WTC11 (cell line): Measurements from ENCODE around the gene ASB15. TPM values are rescaled to one million over a fixed set of nuclear protein-coding genes. Genes with fewer than 3 reads are reported as not detected.

ENCODE experiments used
- CBFB ChIP-seq: sonication (generic); formaldehyde crosslinking; IDR thresholded peaks from 2 replicates; pipeline ENCODE4 v1.8.1; 2022; ENCODE audit warnings: mild to moderate bottlenecking, low read depth, missing genetic modification reagents
- CREM ChIP-seq: sonication (generic); formaldehyde crosslinking; IDR thresholded peaks from 2 replicates; pipeline ENCODE4 v1.8.1; 2022; ENCODE audit warnings: mild to moderate bottlenecking, missing genetic modification reagents, moderate library complexity
- ELF4 ChIP-seq: sonication (generic); formaldehyde crosslinking; IDR thresholded peaks from 2 replicates; pipeline ENCODE4 v1.8.1; 2022; ENCODE audit warnings: low read depth, mild to moderate bottlenecking, moderate library complexity, missing genetic modification reagents
- FOXP1 ChIP-seq: sonication (generic); formaldehyde crosslinking; IDR thresholded peaks from 2 replicates; pipeline ENCODE4 v1.8.0; 2022; ENCODE audit warnings: missing genetic modification reagents, mild to moderate bottlenecking, moderate library complexity, borderline replicate concordance
- KAT7 ChIP-seq: sonication (generic); formaldehyde crosslinking; IDR thresholded peaks from 2 replicates; pipeline ENCODE4 v1.8.1; 2023; ENCODE audit warnings: missing genetic modification reagents, mild to moderate bottlenecking, borderline replicate concordance
- MXD4 ChIP-seq: fragments of 250-450 bp; sonication (Bioruptor Pico); IDR thresholded peaks from 2 replicates; pipeline ENCODE4 v1.8.0; 2021; ENCODE audit warnings: mild to moderate bottlenecking, moderate library complexity, borderline replicate concordance
- NR2C2 ChIP-seq: sonication (generic); formaldehyde crosslinking; IDR thresholded peaks from 2 replicates; pipeline ENCODE4 v1.8.0; 2022; ENCODE audit warnings: mild to moderate bottlenecking, missing genetic modification reagents
- OVOL2 ChIP-seq: fragments of 250-450 bp; sonication (Bioruptor Pico); IDR thresholded peaks from 2 replicates; pipeline ENCODE4 v1.9.0; 2021; ENCODE audit warnings: mild to moderate bottlenecking, borderline replicate concordance
- RELA ChIP-seq: sonication (generic); formaldehyde crosslinking; IDR thresholded peaks from 2 replicates; pipeline ENCODE4 v1.8.1; 2022; ENCODE audit warnings: missing genetic modification reagents, mild to moderate bottlenecking, borderline replicate concordance
- SMAD4 ChIP-seq: sonication (generic); formaldehyde crosslinking; IDR thresholded peaks from 2 replicates; pipeline ENCODE4 v1.8.0; 2022; ENCODE audit warnings: mild to moderate bottlenecking, missing genetic modification reagents
- TP53 ChIP-seq: sonication (generic); formaldehyde crosslinking; IDR thresholded peaks from 2 replicates; pipeline ENCODE4 v1.8.1; 2023; ENCODE audit warnings: mild to moderate bottlenecking, missing genetic modification reagents
- ZNF263 ChIP-seq: sonication (generic); formaldehyde crosslinking; IDR thresholded peaks from 2 replicates; pipeline ENCODE4 v1.8.1; 2022; ENCODE audit warnings: low read depth, mild to moderate bottlenecking, moderate library complexity, missing genetic modification reagents
- ZNF416 ChIP-seq: fragments of 250-450 bp; sonication (Bioruptor Pico); IDR thresholded peaks from 2 replicates; pipeline ENCODE4 v1.9.0; 2021; ENCODE audit warnings: mild to moderate bottlenecking, inconsistent platforms
- total RNA-seq: library from RNA; stranded (reverse); gene quantifications from 3 replicates; pipeline ENCODE4 v1.2.3, GENCODE V29; 2021
- TF ChIP-seq, protein P1 (sequence below): sonication (generic); formaldehyde crosslinking; IDR thresholded peaks from 2 replicates; pipeline ENCODE4 v1.8.0; 2022; ENCODE audit warnings: mild to moderate bottlenecking, missing genetic modification reagents
- TF ChIP-seq, protein P2 (sequence below): sonication (generic); formaldehyde crosslinking; IDR thresholded peaks from 2 replicates; pipeline ENCODE4 v1.8.1; 2023; ENCODE audit warnings: mild to moderate bottlenecking, missing genetic modification reagents, moderate library complexity
- TF ChIP-seq, protein P3 (sequence below): fragments of 250-450 bp; sonication (Bioruptor Pico); conservative IDR thresholded peaks from 2 replicates; pipeline ENCODE4 v1.9.0; 2021; ENCODE audit warnings: mild to moderate bottlenecking
- TF ChIP-seq, protein P4 (sequence below): sonication (generic); formaldehyde crosslinking; IDR thresholded peaks from 2 replicates; pipeline ENCODE4 v1.8.1; 2023; ENCODE audit warnings: mild to moderate bottlenecking, missing genetic modification reagents, borderline replicate concordance
- TF ChIP-seq, protein P5 (sequence below): sonication (generic); formaldehyde crosslinking; conservative IDR thresholded peaks from 2 replicates; pipeline ENCODE4 v1.8.1; 2023; ENCODE audit warnings: mild to moderate bottlenecking, low read depth, missing genetic modification reagents, moderate library complexity
- TF ChIP-seq, protein P6 (sequence below): sonication (generic); formaldehyde crosslinking; IDR thresholded peaks from 2 replicates; pipeline ENCODE4 v1.8.0; 2023; ENCODE audit warnings: mild to moderate bottlenecking, missing genetic modification reagents
- TF ChIP-seq, protein P7 (sequence below): sonication (generic); formaldehyde crosslinking; IDR thresholded peaks from 2 replicates; pipeline ENCODE4 v1.8.1; 2022; ENCODE audit warnings: low read depth, missing genetic modification reagents, borderline replicate concordance
- TF ChIP-seq, protein P8 (sequence below): fragments of 250-450 bp; sonication (Bioruptor Pico); IDR thresholded peaks from 2 replicates; pipeline ENCODE4 v1.8.0; 2021; ENCODE audit warnings: mild to moderate bottlenecking

The ASB15 gene
- total RNA-seq, 1 experiment from 2014 or later: not detected

DNA sequence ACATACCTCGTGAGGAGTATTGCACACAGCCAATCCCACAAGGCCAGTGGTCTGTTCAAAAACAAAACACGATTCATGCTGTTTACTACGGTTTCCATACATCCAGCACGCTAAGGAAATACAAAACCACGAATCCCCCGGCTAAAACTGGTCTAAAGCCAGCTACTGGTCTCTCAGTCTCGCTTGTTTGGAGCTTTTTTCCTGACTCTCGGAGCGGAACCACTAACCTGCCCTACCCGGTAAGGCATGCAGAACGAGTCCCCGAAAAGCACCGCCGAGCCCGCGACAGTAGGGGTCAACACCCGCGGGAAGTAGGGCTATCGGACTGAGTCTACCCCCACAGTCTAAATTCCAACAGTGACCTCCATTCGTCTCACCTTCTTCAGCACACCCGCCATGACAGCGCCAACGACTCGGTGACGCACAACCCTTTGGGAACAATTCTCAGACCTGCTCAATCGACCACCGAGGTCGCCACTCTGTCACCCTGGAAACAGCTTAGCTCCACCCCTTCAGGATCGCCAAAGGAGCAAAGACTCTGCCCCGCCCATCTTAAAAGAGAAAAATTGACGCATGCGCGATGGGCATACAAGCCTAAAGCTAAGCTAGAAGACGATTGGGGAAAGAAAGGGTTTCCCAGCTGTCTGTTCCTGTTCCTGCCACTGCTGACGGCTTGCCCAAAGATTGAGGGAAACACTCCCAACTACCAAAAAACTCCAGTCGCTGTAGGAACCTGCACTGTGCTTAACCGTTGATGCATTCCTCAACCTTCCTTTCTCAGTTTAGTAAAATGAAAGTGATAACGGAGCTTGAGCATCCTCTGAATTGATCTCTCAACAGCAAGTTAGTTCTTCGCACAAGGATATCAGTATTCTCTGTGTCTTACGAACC is 44.0 kb upstream of the ASB15 start, which contains the start of gene NDUFA5 (continued):
- TF ChIP-seq, protein P1, sequence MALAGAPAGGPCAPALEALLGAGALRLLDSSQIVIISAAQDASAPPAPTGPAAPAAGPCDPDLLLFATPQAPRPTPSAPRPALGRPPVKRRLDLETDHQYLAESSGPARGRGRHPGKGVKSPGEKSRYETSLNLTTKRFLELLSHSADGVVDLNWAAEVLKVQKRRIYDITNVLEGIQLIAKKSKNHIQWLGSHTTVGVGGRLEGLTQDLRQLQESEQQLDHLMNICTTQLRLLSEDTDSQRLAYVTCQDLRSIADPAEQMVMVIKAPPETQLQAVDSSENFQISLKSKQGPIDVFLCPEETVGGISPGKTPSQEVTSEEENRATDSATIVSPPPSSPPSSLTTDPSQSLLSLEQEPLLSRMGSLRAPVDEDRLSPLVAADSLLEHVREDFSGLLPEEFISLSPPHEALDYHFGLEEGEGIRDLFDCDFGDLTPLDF (CRISPR knock-in tag): no peak
- 0 out of 2 replicates have a peak, but pooled peaks have one; percentile 42 for TF ChIP-seq FOXP1
- TF ChIP-seq, protein P2, sequence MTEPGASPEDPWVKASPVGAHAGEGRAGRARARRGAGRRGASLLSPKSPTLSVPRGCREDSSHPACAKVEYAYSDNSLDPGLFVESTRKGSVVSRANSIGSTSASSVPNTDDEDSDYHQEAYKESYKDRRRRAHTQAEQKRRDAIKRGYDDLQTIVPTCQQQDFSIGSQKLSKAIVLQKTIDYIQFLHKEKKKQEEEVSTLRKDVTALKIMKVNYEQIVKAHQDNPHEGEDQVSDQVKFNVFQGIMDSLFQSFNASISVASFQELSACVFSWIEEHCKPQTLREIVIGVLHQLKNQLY (CRISPR knock-in tag): no peak
- no peak for TF ChIP-seq MXD4 (CRISPR knock-in tag)
- TF ChIP-seq, protein P3, sequence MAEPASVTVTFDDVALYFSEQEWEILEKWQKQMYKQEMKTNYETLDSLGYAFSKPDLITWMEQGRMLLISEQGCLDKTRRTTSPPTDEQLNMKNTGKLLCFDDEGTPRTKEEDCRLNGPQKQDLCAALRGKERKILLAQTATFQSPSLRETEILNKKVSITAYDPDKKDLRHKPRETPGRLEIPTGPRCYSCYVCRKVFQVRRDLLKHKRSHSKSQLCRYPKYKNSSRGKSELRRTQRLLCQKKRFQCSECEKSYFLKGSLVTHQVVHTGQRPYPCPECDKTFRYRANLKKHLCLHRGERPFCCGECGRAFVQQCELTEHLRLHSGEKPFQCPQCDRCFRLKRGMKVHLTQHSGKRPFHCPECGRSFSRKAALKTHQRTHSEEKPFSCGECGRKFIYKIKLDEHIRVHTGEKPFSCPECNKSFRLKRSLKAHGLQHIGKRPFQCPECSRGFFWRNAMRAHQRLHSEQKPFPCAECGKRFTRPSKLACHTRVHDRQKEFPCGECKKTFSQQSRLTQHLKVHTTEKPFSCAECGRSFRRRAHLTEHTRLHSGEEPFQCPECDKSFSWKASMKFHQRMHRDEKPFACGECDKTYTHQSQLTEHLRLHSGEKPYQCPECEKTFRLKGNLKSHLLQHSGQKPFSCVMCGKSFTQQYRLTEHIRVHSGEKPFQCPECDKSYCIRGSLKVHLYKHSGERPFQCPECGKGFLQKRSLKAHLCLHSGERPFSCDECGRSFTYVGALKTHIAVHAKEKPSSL (CRISPR knock-in tag): no peak
- no peak for TF ChIP-seq KAT7 (CRISPR knock-in tag)
- no peak for TF ChIP-seq SMAD4
- TF ChIP-seq CBFB: no peak
- TF ChIP-seq RELA (CRISPR knock-in tag): no peak
- TF ChIP-seq, protein P4, sequence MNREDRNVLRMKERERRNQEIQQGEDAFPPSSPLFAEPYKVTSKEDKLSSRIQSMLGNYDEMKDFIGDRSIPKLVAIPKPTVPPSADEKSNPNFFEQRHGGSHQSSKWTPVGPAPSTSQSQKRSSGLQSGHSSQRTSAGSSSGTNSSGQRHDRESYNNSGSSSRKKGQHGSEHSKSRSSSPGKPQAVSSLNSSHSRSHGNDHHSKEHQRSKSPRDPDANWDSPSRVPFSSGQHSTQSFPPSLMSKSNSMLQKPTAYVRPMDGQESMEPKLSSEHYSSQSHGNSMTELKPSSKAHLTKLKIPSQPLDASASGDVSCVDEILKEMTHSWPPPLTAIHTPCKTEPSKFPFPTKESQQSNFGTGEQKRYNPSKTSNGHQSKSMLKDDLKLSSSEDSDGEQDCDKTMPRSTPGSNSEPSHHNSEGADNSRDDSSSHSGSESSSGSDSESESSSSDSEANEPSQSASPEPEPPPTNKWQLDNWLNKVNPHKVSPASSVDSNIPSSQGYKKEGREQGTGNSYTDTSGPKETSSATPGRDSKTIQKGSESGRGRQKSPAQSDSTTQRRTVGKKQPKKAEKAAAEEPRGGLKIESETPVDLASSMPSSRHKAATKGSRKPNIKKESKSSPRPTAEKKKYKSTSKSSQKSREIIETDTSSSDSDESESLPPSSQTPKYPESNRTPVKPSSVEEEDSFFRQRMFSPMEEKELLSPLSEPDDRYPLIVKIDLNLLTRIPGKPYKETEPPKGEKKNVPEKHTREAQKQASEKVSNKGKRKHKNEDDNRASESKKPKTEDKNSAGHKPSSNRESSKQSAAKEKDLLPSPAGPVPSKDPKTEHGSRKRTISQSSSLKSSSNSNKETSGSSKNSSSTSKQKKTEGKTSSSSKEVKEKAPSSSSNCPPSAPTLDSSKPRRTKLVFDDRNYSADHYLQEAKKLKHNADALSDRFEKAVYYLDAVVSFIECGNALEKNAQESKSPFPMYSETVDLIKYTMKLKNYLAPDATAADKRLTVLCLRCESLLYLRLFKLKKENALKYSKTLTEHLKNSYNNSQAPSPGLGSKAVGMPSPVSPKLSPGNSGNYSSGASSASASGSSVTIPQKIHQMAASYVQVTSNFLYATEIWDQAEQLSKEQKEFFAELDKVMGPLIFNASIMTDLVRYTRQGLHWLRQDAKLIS (CRISPR knock-in tag): no peak
- TF ChIP-seq ZNF416 (CRISPR knock-in tag): no peak
- TF ChIP-seq NR2C2: no peak
- TF ChIP-seq ELF4 (CRISPR knock-in tag): no peak
- TF ChIP-seq, protein P5, sequence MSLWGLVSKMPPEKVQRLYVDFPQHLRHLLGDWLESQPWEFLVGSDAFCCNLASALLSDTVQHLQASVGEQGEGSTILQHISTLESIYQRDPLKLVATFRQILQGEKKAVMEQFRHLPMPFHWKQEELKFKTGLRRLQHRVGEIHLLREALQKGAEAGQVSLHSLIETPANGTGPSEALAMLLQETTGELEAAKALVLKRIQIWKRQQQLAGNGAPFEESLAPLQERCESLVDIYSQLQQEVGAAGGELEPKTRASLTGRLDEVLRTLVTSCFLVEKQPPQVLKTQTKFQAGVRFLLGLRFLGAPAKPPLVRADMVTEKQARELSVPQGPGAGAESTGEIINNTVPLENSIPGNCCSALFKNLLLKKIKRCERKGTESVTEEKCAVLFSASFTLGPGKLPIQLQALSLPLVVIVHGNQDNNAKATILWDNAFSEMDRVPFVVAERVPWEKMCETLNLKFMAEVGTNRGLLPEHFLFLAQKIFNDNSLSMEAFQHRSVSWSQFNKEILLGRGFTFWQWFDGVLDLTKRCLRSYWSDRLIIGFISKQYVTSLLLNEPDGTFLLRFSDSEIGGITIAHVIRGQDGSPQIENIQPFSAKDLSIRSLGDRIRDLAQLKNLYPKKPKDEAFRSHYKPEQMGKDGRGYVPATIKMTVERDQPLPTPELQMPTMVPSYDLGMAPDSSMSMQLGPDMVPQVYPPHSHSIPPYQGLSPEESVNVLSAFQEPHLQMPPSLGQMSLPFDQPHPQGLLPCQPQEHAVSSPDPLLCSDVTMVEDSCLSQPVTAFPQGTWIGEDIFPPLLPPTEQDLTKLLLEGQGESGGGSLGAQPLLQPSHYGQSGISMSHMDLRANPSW (CRISPR knock-in tag): no peak
- TF ChIP-seq ZNF263: no peak
- TF ChIP-seq TP53: no peak
- TF ChIP-seq, protein P6, sequence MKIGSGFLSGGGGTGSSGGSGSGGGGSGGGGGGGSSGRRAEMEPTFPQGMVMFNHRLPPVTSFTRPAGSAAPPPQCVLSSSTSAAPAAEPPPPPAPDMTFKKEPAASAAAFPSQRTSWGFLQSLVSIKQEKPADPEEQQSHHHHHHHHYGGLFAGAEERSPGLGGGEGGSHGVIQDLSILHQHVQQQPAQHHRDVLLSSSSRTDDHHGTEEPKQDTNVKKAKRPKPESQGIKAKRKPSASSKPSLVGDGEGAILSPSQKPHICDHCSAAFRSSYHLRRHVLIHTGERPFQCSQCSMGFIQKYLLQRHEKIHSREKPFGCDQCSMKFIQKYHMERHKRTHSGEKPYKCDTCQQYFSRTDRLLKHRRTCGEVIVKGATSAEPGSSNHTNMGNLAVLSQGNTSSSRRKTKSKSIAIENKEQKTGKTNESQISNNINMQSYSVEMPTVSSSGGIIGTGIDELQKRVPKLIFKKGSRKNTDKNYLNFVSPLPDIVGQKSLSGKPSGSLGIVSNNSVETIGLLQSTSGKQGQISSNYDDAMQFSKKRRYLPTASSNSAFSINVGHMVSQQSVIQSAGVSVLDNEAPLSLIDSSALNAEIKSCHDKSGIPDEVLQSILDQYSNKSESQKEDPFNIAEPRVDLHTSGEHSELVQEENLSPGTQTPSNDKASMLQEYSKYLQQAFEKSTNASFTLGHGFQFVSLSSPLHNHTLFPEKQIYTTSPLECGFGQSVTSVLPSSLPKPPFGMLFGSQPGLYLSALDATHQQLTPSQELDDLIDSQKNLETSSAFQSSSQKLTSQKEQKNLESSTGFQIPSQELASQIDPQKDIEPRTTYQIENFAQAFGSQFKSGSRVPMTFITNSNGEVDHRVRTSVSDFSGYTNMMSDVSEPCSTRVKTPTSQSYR (CRISPR knock-in tag): no peak
- TF ChIP-seq, protein P7, sequence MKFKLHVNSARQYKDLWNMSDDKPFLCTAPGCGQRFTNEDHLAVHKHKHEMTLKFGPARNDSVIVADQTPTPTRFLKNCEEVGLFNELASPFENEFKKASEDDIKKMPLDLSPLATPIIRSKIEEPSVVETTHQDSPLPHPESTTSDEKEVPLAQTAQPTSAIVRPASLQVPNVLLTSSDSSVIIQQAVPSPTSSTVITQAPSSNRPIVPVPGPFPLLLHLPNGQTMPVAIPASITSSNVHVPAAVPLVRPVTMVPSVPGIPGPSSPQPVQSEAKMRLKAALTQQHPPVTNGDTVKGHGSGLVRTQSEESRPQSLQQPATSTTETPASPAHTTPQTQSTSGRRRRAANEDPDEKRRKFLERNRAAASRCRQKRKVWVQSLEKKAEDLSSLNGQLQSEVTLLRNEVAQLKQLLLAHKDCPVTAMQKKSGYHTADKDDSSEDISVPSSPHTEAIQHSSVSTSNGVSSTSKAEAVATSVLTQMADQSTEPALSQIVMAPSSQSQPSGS (CRISPR knock-in tag): no peak
- TF ChIP-seq CREM (CRISPR knock-in tag): peak; percentile 80; the same call in 1 of the 2 replicates
- TF ChIP-seq, protein P8, sequence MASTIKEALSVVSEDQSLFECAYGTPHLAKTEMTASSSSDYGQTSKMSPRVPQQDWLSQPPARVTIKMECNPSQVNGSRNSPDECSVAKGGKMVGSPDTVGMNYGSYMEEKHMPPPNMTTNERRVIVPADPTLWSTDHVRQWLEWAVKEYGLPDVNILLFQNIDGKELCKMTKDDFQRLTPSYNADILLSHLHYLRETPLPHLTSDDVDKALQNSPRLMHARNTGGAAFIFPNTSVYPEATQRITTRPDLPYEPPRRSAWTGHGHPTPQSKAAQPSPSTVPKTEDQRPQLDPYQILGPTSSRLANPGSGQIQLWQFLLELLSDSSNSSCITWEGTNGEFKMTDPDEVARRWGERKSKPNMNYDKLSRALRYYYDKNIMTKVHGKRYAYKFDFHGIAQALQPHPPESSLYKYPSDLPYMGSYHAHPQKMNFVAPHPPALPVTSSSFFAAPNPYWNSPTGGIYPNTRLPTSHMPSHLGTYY (CRISPR knock-in tag): no peak
- TF ChIP-seq OVOL2 (CRISPR knock-in tag): no peak
